Measurements from ENCODE around the gene ANKRD65.
"Not testable (repeated sequence)": the region's sequence is repeated elsewhere in the genome, so short reads cannot be mapped to it uniquely, and the experiment has no call there.

The ANKRD65 gene

GRCh38 chr1:1412311-1412902 is 8.7 kb downstream of the ANKRD65 start:
- not testable (repeated sequence) for DNase-seq

GRCh38 chr1:1411626-1412025 is 9.4 kb downstream of the ANKRD65 start:
- DNase-seq: no peak

- not testable (repeated sequence) for DNase-seq
Measured at GRCh38 chr1:1410238-1410637, 10.8 kb downstream of the ANKRD65 start.

- no peak for DNase-seq
Measured at GRCh38 chr1:1407636-1408318, 13.3 kb downstream of the ANKRD65 start.

GRCh38 chr1:1406821-1407635 is 14.0 kb downstream of the ANKRD65 start, which contains the start of gene MRPL20:
Gene MRPL20, minus strand, starts transcription at chr1:1407293. Its CDS starts 76 bp downstream, at chr1:1407217.
- DNase-seq: peak; percentile 86 to 89

- no peak for DNase-seq
Measured at GRCh38 chr1:1406101-1406820, 14.8 kb downstream of the ANKRD65 start.

- no peak for DNase-seq
Measured at GRCh38 chr1:1403653-1404052, 17.4 kb downstream of the ANKRD65 start.

- DNase-seq: not testable (repeated sequence)
Measured at GRCh38 chr1:1402901-1403392, 18.1 kb downstream of the ANKRD65 start.

- peak; percentile 35 to 59 for DNase-seq
Measured at GRCh38 chr1:1402072-1402900, 18.8 kb downstream of the ANKRD65 start.

- no peak for DNase-seq
Measured at GRCh38 chr1:1401457-1402010, 19.5 kb downstream of the ANKRD65 start.

- DNase-seq: no peak
Measured at GRCh38 chr1:1400576-1401456, 20.3 kb downstream of the ANKRD65 start.

- DNase-seq: no peak
Measured at GRCh38 chr1:1399872-1400575, 21.1 kb downstream of the ANKRD65 start.

GRCh38 chr1:1399187-1399871 is 21.7 kb downstream of the ANKRD65 start, which contains the start of gene CCNL2:
Gene CCNL2, minus strand, starts transcription at chr1:1399335. Its CDS starts 29 bp downstream, at chr1:1399306.
- peak; percentile 93 to 94 for DNase-seq

- DNase-seq: no peak
Measured at GRCh38 chr1:1398677-1399186, 22.3 kb downstream of the ANKRD65 start.

- no peak for DNase-seq
Measured at GRCh38 chr1:1397839-1398523, 23.1 kb downstream of the ANKRD65 start.

GRCh38 chr1:1395166-1395565 is 25.9 kb downstream of the ANKRD65 start:
- DNase-seq: no peak

- DNase-seq: no peak
Measured at GRCh38 chr1:1394116-1394515, 27.0 kb downstream of the ANKRD65 start.

GRCh38 chr1:1393428-1393827 is 27.6 kb downstream of the ANKRD65 start:
- DNase-seq: no peak
